Measurements from ENCODE around the gene MUC12.

DNA sequence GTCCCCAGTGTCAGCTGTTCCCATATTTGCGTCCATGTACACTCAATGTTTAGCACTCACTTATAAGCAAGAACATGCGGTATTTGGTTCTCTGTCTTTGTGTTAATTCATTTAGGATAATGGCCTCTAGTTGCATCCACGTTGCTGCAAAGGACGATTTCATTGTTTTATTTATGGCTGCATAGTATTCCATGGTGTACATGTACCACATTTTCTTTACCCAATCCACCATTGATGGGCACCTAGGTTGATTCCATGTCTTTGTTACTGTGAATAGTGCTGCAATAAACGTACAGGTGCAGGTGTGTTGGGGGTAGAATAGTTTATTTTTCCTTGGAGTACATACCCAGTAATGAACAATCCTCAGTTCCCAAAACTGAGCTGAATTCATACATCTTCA, 91.6 kb downstream of the MUC12 start:
- TF ChIP-seq, protein P1, sequence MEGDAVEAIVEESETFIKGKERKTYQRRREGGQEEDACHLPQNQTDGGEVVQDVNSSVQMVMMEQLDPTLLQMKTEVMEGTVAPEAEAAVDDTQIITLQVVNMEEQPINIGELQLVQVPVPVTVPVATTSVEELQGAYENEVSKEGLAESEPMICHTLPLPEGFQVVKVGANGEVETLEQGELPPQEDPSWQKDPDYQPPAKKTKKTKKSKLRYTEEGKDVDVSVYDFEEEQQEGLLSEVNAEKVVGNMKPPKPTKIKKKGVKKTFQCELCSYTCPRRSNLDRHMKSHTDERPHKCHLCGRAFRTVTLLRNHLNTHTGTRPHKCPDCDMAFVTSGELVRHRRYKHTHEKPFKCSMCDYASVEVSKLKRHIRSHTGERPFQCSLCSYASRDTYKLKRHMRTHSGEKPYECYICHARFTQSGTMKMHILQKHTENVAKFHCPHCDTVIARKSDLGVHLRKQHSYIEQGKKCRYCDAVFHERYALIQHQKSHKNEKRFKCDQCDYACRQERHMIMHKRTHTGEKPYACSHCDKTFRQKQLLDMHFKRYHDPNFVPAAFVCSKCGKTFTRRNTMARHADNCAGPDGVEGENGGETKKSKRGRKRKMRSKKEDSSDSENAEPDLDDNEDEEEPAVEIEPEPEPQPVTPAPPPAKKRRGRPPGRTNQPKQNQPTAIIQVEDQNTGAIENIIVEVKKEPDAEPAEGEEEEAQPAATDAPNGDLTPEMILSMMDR (IDR thresholded peaks at IDR 0.05), result no peak
- TF ChIP-seq POLR2AphosphoS5 (IDR thresholded peaks at IDR 0.05), result no peak

Data from esophagus muscularis mucosa (tissue), 3 donors.